HCT116 (cell line): ENCODE measurements around the gene NRP1. TPM values are rescaled to one million over a fixed set of nuclear protein-coding genes. Genes with fewer than 3 reads are reported as not detected.

Source experiments
- ATAC-seq: fragments of 200-7000 bp; cut with Tn5 transposase; 2 replicates; pipeline ENCODE4 v1.9.1; 2020; ENCODE audit warnings: mild to moderate bottlenecking, moderate library complexity
- BruUV-seq: library from RNA; stranded (reverse); fragments of 400-500 nt; replicated peaks from 2 replicates; lab custom pipeline; 2021; lab: Mats Ljungman, UMichigan
- CTCF ChIA-PET: fragments of 300-600 bp; sonication (Branson Sonifier 250); formaldehyde crosslinking; loops from one replicate; lab custom pipeline; 2021; ENCODE audit warnings: antibody characterized with exemption; lab: Charles Lee
- POLR2A ChIA-PET: fragments of 300-600, 350-600 bp; sonication (Branson Sonifier 250); formaldehyde crosslinking; loops from one replicate; lab custom pipeline; 2021; ENCODE audit warnings: antibody characterized with exemption; lab: Charles Lee
- RAD21 ChIA-PET, 2 experiments: fragments of 300-600 bp; sonication (Branson Sonifier 250); formaldehyde crosslinking; loops; one replicate each; lab custom pipeline; 2023; ENCODE audit warnings: low total read pairs in 2 of 2; ENCODE audit not compliant: uncharacterized antibody in 2 of 2, unreplicated experiment in 2 of 2, low non-redundant PET in 1 of 2; lab: Charles Lee
- DNase-seq: peaks from one replicate; pipeline ENCODE4 v3.0.0-alpha.2; 2010; ENCODE audit warnings: low read depth, low spot score
- H2AFZ ChIP-seq: fragments of 200-600 bp; shearing (Covaris generic), sonication (generic); 2 replicates; pipeline ENCODE4 v1.6.1; 2017; ENCODE audit warnings: low read depth, mixed run types, mixed read lengths, antibody characterized with exemption, low read length; ENCODE audit not compliant: poor library complexity, severe bottlenecking
- H3K27ac ChIP-seq: 2 replicates; pipeline ENCODE4 v1.5.1; 2012; ENCODE audit warnings: low read depth, low read length
- H3K27me3 ChIP-seq: fragments of 200-600 bp; sonication (generic); 2 replicates; pipeline ENCODE4 v1.6.1; 2016; ENCODE audit warnings: mixed run types, low read length, mixed read lengths; ENCODE audit not compliant: insufficient read depth
- H3K36me3 ChIP-seq, 2 experiments: fragments of 200-500 bp in 1 of 2; fragments of 200-600 bp in 1 of 2; sonication (Bioruptor generic) in 1 of 2; sonication (generic) in 1 of 2; 2 replicates each; pipeline versions ENCODE4 v1.5.1 to v1.6.1; 2014 to 2016; ENCODE audit warnings: low read length in 2 of 2, inconsistent platforms in 1 of 2, mixed read lengths in 1 of 2, mixed run types in 1 of 2; ENCODE audit not compliant: insufficient read depth in 2 of 2, control insufficient read depth in 1 of 2
- H3K4me1 ChIP-seq, 2 experiments: fragments of 200-600 bp in 1 of 2; sonication (generic) in 1 of 2; 2 replicates each; pipeline versions ENCODE4 v1.5.1 to v1.6.1; 2012 to 2017; ENCODE audit warnings: low read length in 2 of 2, inconsistent platforms in 1 of 2, mild to moderate bottlenecking in 1 of 2, mixed read lengths in 1 of 2, mixed run types in 1 of 2, moderate library complexity in 1 of 2; ENCODE audit not compliant: insufficient read depth in 2 of 2, control insufficient read depth in 1 of 2
- H3K4me2 ChIP-seq: fragments of 200-600 bp; sonication (generic); 2 replicates; pipeline ENCODE4 v1.6.1; 2017; ENCODE audit warnings: mixed run types, low read length, mixed read lengths
- H3K4me3 ChIP-seq, 2 experiments: fragments of 200-600 bp in 1 of 2; sonication (generic) in 1 of 2; replicated peaks in 1 of 2; 2 replicates each; pipeline ENCODE4 v1.5.1; 2011 to 2016; ENCODE audit warnings: low read length in 2 of 2, control low read depth in 1 of 2, low read depth in 1 of 2, mild to moderate bottlenecking in 1 of 2, mixed read lengths in 1 of 2, mixed run types in 1 of 2
- H3K79me2 ChIP-seq: fragments of 200-600 bp; sonication (generic); 2 replicates; pipeline ENCODE4 v1.6.1; 2017; ENCODE audit warnings: mild to moderate bottlenecking, mixed run types, low read length, moderate library complexity, mixed read lengths; ENCODE audit not compliant: insufficient read depth
- H3K9ac ChIP-seq: fragments of 200-600 bp; sonication (generic); 2 replicates; pipeline ENCODE4 v1.6.1; 2016; ENCODE audit warnings: low read length, mixed read lengths
- H3K9me2 ChIP-seq: fragments of 200-600 bp; sonication (generic), shearing (Covaris generic); 2 replicates; pipeline ENCODE4 v1.6.1; 2017; ENCODE audit warnings: mixed run types, mild to moderate bottlenecking, moderate library complexity; ENCODE audit not compliant: insufficient read depth
- H3K9me3 ChIP-seq, 2 experiments: fragments of 200-500 bp in 1 of 2; fragments of 200-600 bp in 1 of 2; sonication (Bioruptor generic) in 1 of 2; sonication (generic) in 1 of 2; 2 replicates each; pipeline ENCODE4 v1.6.1; 2014 to 2017; ENCODE audit warnings: low read length in 2 of 2, mixed read lengths in 2 of 2, inconsistent platforms in 1 of 2, low read depth in 1 of 2, mild to moderate bottlenecking in 1 of 2, mixed run types in 1 of 2, moderate library complexity in 1 of 2; ENCODE audit not compliant: control insufficient read depth in 1 of 2, insufficient read depth in 1 of 2
- H4K20me1 ChIP-seq: fragments of 200-600 bp; sonication (generic), shearing (Covaris generic); 2 replicates; pipeline ENCODE4 v1.6.1; 2017; ENCODE audit warnings: mixed run types, mild to moderate bottlenecking, moderate library complexity; ENCODE audit not compliant: insufficient read depth
- ATF3 ChIP-seq: IDR thresholded peaks from 2 replicates; pipeline ENCODE4 v1.6.1; 2012
- CBX3 ChIP-seq: IDR thresholded peaks from 2 replicates; pipeline ENCODE4 v1.6.1; 2012; ENCODE audit warnings: low read depth
- CTCF ChIP-seq, 3 experiments: fragments of 200-600 bp in 1 of 3; sonication (generic) in 1 of 3; IDR thresholded peaks in 2 of 3; conservative IDR thresholded peaks in 1 of 3; 2 replicates each; pipeline ENCODE4 v1.5.1; 2012 to 2017; ENCODE audit warnings: low read depth in 2 of 3, low read length in 2 of 3, antibody characterized with exemption in 1 of 3, borderline replicate concordance in 1 of 3, control low read depth in 1 of 3, mild to moderate bottlenecking in 1 of 3, mixed read lengths in 1 of 3, mixed run types in 1 of 3, moderate library complexity in 1 of 3; ENCODE audit not compliant: insufficient read depth in 1 of 3
- EGR1 ChIP-seq: IDR thresholded peaks from 2 replicates; pipeline ENCODE4 v1.6.1; 2012; ENCODE audit warnings: low read depth
- EZH2phosphoT487 ChIP-seq: fragments of 200-600 bp; IDR thresholded peaks from 2 replicates; pipeline ENCODE4 v1.6.1; 2018; ENCODE audit warnings: antibody characterized with exemption, borderline replicate concordance
- MAX ChIP-seq: IDR thresholded peaks from 2 replicates; pipeline ENCODE4 v1.6.1; 2012
- POLR2AphosphoS5 ChIP-seq: IDR thresholded peaks from 2 replicates; pipeline ENCODE4 v1.6.1; 2011; ENCODE audit warnings: mild to moderate bottlenecking, low read depth, low read length, moderate library complexity
- RAD21 ChIP-seq: IDR thresholded peaks from 2 replicates; pipeline ENCODE4 v1.6.1; 2012; ENCODE audit warnings: low read depth, mild to moderate bottlenecking
- REST ChIP-seq: IDR thresholded peaks from 2 replicates; pipeline ENCODE4 v1.6.1; 2012; ENCODE audit warnings: low read depth
- SIN3A ChIP-seq: IDR thresholded peaks from 2 replicates; pipeline ENCODE4 v1.6.1; 2012; ENCODE audit warnings: low read depth
- SP1 ChIP-seq: IDR thresholded peaks from 2 replicates; pipeline ENCODE4 v1.6.1; 2012; ENCODE audit warnings: low read depth
- TCF7L2 ChIP-seq: IDR thresholded peaks from 2 replicates; pipeline ENCODE4 v1.7.0; 2011; ENCODE audit warnings: borderline replicate concordance, inconsistent platforms; ENCODE audit not compliant: insufficient read depth, insufficient read length; ENCODE audit errors: extremely low read depth
- YY1 ChIP-seq: IDR thresholded peaks from 2 replicates; pipeline ENCODE4 v1.6.1; 2011; ENCODE audit warnings: low read length, low read depth, moderate library complexity, mild to moderate bottlenecking; ENCODE audit not compliant: insufficient replicate concordance; ENCODE audit errors: extremely low read depth
- ZBTB33 ChIP-seq: IDR thresholded peaks from 2 replicates; pipeline ENCODE4 v1.6.1; 2011; ENCODE audit warnings: mild to moderate bottlenecking, low read length, moderate library complexity; ENCODE audit not compliant: insufficient replicate concordance; ENCODE audit errors: extremely low read depth
- ZFX ChIP-seq: fragments of 450-650 bp; IDR thresholded peaks from 2 replicates; pipeline ENCODE4 v1.6.1; 2017
- intact Hi-C: fragments of 100-400 bp; cut with micrococcal nuclease; formaldehyde crosslinking; loops from 2 replicates; pipeline ENCODE4 v1.10.0; 2022
- total RNA-seq: library from RNA; stranded (reverse); gene quantifications from one replicate; pipeline ENCODE4 v1.2.1, GENCODE V29; 2021; ENCODE audit not compliant: unreplicated experiment

Gene NRP1
- total RNA-seq, 1 experiment from 2014 or later: 3.8 TPM

- H3K36me3 ChIP-seq: no peaks in the 10 kb centered on the region
- H3K9ac ChIP-seq: no peak overlapping the region
- no peak overlapping the region for H3K4me3 ChIP-seq
- intact Hi-C loops: no loop called here
- no peaks in the 10 kb centered on the region for H3K79me2 ChIP-seq
- no peak for TF ChIP-seq EGR1
- no peak for TF ChIP-seq TCF7L2
- TF ChIP-seq REST: no peak
- no peak for TF ChIP-seq ZBTB33
- no peak for TF ChIP-seq RAD21
- no peak for TF ChIP-seq MAX
- no peak for TF ChIP-seq CTCF (IDR thresholded peaks at IDR 0.05 in 2 of 3, conservative IDR thresholded peaks at IDR 0.05 in 1 of 3; ENCODE audit: borderline replicate concordance in 1 of 3, insufficient read depth in 1 of 3, low read depth in 2 of 3, low read length in 2 of 3)
- no peak for TF ChIP-seq CBX3
- TF ChIP-seq ZFX: no peak
- TF ChIP-seq SIN3A: no peak
- TF ChIP-seq SP1: no peak
- TF ChIP-seq YY1: no peak
- no peak for TF ChIP-seq ATF3
- TF ChIP-seq EZH2phosphoT487: no peak
- no peak for TF ChIP-seq POLR2AphosphoS5
- no peak overlapping the region for H3K27ac ChIP-seq
- H3K9me3 ChIP-seq: no peaks in the 10 kb centered on the region
- H3K9me2 ChIP-seq: no peaks in the 10 kb centered on the region
- no peaks in the 10 kb centered on the region for H3K4me1 ChIP-seq
- ChIA-PET RAD21 (no interaction called here), CTCF (no interaction called here), POLR2A (no interaction called here)
- no peak overlapping the region for H3K4me2 ChIP-seq
- BruUV-seq: no TSS peak
- ATAC-seq (no peak), DNase-seq (no peak)
- no peaks in the 10 kb centered on the region for H3K27me3 ChIP-seq
- no peak overlapping the region for H2AFZ ChIP-seq
- no peaks in the 10 kb centered on the region for H4K20me1 ChIP-seq
These were observed 107.0 kb downstream of the NRP1 start for GRCh38 chr10:33227489-33227888.
